Measurements from ENCODE around the gene ST14.

Gene ST14

GRCh38 chr11:130136107-130136506 is 23.5 kb upstream of the ST14 start:
- DNase-seq (ENCODE audit: low read depth in 2 of 2): no peak

- DNase-seq (ENCODE audit: low read depth in 2 of 2): no peak
These were observed 21.6 kb upstream of the ST14 start for GRCh38 chr11:130137999-130138398.

- DNase-seq (ENCODE audit: low read depth in 2 of 2): no peak
These were observed 20.2 kb upstream of the ST14 start for GRCh38 chr11:130139401-130139800.

- no peak for DNase-seq (ENCODE audit: low read depth in 2 of 2)
These were observed 17.8 kb upstream of the ST14 start for GRCh38 chr11:130141561-130142341.

- no peak for DNase-seq (ENCODE audit: low read depth in 2 of 2)
These were observed 15.4 kb upstream of the ST14 start for GRCh38 chr11:130144141-130144540.

GRCh38 chr11:130144861-130145281 is 14.7 kb upstream of the ST14 start:
- no peak for DNase-seq (ENCODE audit: low read depth in 2 of 2)

GRCh38 chr11:130145311-130145812 is 14.2 kb upstream of the ST14 start:
- no peak for DNase-seq (ENCODE audit: low read depth in 2 of 2)

GRCh38 chr11:130145975-130146776 is 13.4 kb upstream of the ST14 start:
- no peak for DNase-seq (ENCODE audit: low read depth in 2 of 2)

- DNase-seq (ENCODE audit: low read depth in 2 of 2): no peak
These were observed 12.8 kb upstream of the ST14 start for GRCh38 chr11:130146796-130147195.

- DNase-seq (ENCODE audit: low read depth in 2 of 2): no peak
These were observed 10.7 kb upstream of the ST14 start for GRCh38 chr11:130148796-130149326.

GRCh38 chr11:130150790-130151189 is 8.8 kb upstream of the ST14 start:
- no peak for DNase-seq (ENCODE audit: low read depth in 2 of 2)

GRCh38 chr11:130151196-130151595 is 8.4 kb upstream of the ST14 start:
- DNase-seq (ENCODE audit: low read depth in 2 of 2): no peak

- DNase-seq (ENCODE audit: low read depth in 2 of 2): no peak
These were observed 3.2 kb upstream of the ST14 start for GRCh38 chr11:130156108-130157022.

GRCh38 chr11:130157101-130157500 is 2.5 kb upstream of the ST14 start:
- no peak for DNase-seq (ENCODE audit: low read depth in 2 of 2)

GRCh38 chr11:130157840-130158239 is 1.7 kb upstream of the ST14 start:
- no peak for DNase-seq (ENCODE audit: low read depth in 2 of 2)

- DNase-seq (ENCODE audit: low read depth in 2 of 2): no peak
These were observed 443 bp upstream of the ST14 start for GRCh38 chr11:130159139-130159538.

GRCh38 chr11:130160498-130161155 is 1.0 kb downstream of the ST14 start:
- no peak for DNase-seq (ENCODE audit: low read depth in 2 of 2)

- no peak for DNase-seq (ENCODE audit: low read depth in 2 of 2)
These were observed 2.0 kb downstream of the ST14 start for GRCh38 chr11:130161441-130162145.

- DNase-seq (ENCODE audit: low read depth in 2 of 2): no peak
These were observed 3.2 kb downstream of the ST14 start for GRCh38 chr11:130162733-130163132.

Data from fibroblast of skin of left biceps (primary cell).